DMS114 treated with DMSO at 0.1 percent for 48 hours (cell line): Measurements from ENCODE around the gene GANC.
"Not testable (repeated sequence)": the region's sequence is repeated elsewhere in the genome, so short reads cannot be mapped to it uniquely, and the experiment has no call there.

Experiments
- DNase-seq: peaks from one replicate; lab custom pipeline; 2025; ENCODE audit not compliant: unreplicated experiment; lab: John Stamatoyannopoulos, UW

GANC gene

GRCh38 chr15:42282344-42282743, 9.3 kb downstream of the GANC start:
- no peak for DNase-seq

GRCh38 chr15:42282926-42283325, 9.9 kb downstream of the GANC start:
- DNase-seq = no peak

GRCh38 chr15:42283671-42284070, 10.7 kb downstream of the GANC start:
- no peak for DNase-seq

- no peak for DNase-seq
Measured at GRCh38 chr15:42284551-42284950, 11.6 kb downstream of the GANC start.

- DNase-seq = no peak
Measured at GRCh38 chr15:42285034-42285433, 12.0 kb downstream of the GANC start.

GRCh38 chr15:42286445-42287029, 13.5 kb downstream of the GANC start:
- DNase-seq = no peak

- DNase-seq = no peak
Measured at GRCh38 chr15:42287931-42288330, 14.9 kb downstream of the GANC start.

GRCh38 chr15:42289166-42289565, 16.2 kb downstream of the GANC start:
- no peak for DNase-seq

GRCh38 chr15:42301004-42301403, 28.0 kb downstream of the GANC start:
- not testable (repeated sequence) for DNase-seq

- DNase-seq = no peak
Measured at GRCh38 chr15:42306681-42307080, 33.7 kb downstream of the GANC start.

GRCh38 chr15:42313463-42313862, 40.5 kb downstream of the GANC start:
- DNase-seq = no peak

- no peak for DNase-seq
Measured at GRCh38 chr15:42314818-42315217, 41.8 kb downstream of the GANC start.

GRCh38 chr15:42315521-42315920, 42.5 kb downstream of the GANC start:
- DNase-seq = no peak

GRCh38 chr15:42316282-42316805, 43.3 kb downstream of the GANC start:
- DNase-seq = not testable (repeated sequence)

GRCh38 chr15:42319206-42319605, 46.2 kb downstream of the GANC start:
- no peak for DNase-seq

- DNase-seq = no peak
Measured at GRCh38 chr15:42324308-42324707, 51.3 kb downstream of the GANC start.

GRCh38 chr15:42329161-42329560, 56.2 kb downstream of the GANC start:
- no peak for DNase-seq

- no peak for DNase-seq
Measured at GRCh38 chr15:42329992-42330391, 57.0 kb downstream of the GANC start.

GRCh38 chr15:42331235-42331634, 58.2 kb downstream of the GANC start:
- DNase-seq = no peak

GRCh38 chr15:42332331-42332730, 59.3 kb downstream of the GANC start:
- DNase-seq = no peak

GRCh38 chr15:42335074-42335473, 62.1 kb downstream of the GANC start:
- DNase-seq = no peak

GRCh38 chr15:42336650-42337049, 63.6 kb downstream of the GANC start:
- not testable (repeated sequence) for DNase-seq

GRCh38 chr15:42337104-42337503, 64.1 kb downstream of the GANC start:
- DNase-seq = not testable (repeated sequence)
